GM21717 (cell line): Measurements from ENCODE around the gene ACIN1.

Experiments used
- ATAC-seq: cut with Tn5 transposase; IDR thresholded peaks from one replicate; pipeline ENCODE4 v1.9.1; 2021; ENCODE audit warnings: mild to moderate bottlenecking, moderate library complexity; ENCODE audit not compliant: unreplicated experiment

ACIN1 gene

GRCh38 chr14:23062002-23062401 is 32.9 kb downstream of the ACIN1 start:
- no peak for ATAC-seq

GRCh38 chr14:23060536-23061260 is 34.2 kb downstream of the ACIN1 start:
- ATAC-seq, result no peak

DNA sequence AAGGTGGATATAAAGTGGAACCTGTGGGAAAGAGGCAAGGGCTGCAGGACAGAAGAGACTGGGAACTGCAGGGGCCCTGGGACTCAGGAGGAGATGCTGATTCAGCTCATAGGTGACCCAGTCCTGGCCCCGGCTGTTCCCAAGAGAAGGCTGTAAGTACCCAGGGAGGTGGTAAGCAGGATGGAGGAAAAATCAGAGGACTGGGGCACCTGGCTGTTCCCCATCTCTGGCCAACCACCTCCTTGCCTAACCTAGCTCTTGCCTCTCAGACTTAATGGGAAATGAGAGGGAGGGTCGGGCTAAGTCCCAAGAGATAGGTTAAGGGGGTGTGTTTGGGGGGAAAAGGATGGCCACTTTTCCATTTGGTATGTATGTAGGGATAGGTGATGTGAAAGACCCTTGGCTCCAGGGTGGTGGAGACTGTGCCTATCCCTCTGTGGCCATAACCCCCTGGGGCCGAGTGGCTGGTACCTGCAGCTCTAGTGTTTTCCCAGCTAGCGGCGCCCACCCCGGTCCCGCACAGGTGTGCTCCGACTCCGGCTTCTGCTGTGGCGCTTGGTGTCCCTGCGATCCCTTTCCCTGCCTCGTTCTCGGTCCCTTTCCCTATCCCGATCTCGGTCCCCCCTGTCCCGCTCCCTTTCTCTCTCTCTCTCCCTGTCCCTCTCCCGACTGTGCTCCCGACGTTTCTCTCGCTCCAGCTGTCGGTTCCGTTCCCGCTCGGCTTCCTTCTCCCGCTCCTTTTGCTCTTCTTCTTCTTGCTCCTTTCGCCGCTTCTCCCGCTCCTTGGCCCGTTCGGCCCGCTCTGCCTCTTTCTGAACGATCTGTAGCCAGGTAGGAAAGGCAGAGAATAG is 36.1 kb downstream of the ACIN1 start:
- no peak for ATAC-seq

- ATAC-seq, result peak; percentile 62
Observed at GRCh38 chr14:23057757-23058653, 36.9 kb downstream of the ACIN1 start.

GRCh38 chr14:23056956-23057756 is 37.8 kb downstream of the ACIN1 start, which contains the start of gene CDH24:
Gene CDH24, minus strand, starts transcription at chr14:23057520. Its CDS starts 1,787 bp downstream, at chr14:23055733.
- ATAC-seq, result no peak

DNA sequence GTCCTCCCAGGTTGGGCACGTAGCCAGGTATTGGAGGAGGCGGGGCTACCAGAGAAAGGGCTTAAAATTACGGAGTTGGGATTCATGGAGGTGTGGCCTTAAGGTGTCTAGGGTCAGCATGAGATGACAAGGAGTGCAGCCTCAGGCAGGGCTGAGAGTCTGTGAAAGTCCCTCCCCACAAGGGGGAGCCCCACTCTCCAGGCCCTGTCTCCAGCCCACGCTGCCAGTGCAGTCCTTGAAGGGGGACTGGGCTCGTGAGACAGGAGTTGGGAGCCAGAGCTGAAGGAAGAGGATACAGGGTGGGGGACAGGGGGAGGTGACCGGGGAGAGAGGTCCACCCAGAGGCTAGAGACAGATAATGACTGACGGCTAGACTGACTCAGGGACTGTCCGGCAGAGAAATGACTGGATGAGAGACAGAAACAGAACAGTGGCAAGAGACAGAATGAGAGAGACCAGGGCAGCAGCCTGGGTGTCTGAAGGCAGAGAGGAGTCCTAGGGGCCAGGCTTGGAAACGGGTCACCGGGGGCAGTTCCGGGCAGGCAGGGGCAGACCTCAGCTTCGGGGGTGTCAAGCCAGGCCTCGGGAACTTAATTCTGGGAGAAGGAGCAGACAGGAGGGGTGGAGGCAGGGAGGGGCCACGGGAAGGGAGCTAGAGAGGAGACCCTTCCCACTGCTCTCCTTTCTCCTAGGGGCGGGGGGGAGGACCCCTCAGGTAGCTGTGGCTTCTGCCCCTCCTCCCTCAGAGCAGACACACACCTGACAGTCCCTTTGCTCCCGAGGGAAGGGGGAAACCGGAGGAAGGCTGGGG is 38.6 kb downstream of the ACIN1 start:
- ATAC-seq, result peak; percentile 58

GRCh38 chr14:23055621-23056144 is 39.3 kb downstream of the ACIN1 start:
- no peak for ATAC-seq

- no peak for ATAC-seq
Observed at GRCh38 chr14:23055147-23055550, 39.8 kb downstream of the ACIN1 start.

DNA sequence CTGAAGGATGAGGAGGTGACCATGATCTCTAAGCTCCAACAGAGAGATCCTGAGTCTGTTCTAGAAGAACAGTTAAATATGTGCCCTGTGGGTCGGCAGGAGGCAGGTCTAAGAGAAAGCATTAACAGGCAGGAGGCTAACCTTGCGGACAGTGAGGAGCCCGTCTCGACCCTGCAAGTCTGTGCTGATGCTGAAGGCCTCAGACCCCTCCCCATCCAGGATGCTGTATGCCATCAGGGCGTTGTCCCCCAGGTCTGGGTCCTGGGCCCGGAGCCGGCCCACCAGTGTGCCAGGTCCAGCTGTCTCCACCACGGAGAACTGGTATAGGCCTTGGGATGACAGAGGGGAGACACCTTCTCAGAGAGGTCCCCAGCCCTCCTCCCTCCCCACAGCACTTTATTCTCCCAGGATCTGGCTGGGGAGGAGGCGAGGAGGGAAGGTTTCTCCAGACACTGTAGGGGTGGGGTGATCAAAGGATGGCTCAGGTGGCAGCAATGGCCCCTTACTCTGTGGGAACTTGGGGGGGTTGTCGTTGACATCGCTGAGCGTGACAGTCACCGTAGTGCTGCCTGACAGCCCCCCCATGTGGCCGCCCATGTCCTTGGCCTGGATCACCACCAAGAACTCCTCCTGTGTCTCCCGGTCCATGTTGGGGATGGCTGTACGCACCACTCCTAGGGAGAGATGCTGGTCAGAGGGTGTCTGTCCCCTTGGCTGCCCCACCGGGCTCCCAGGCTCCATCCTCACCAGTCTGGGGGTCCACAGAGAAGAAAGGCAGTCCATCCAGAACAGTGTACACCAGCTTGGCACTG is 40.7 kb downstream of the ACIN1 start:
- ATAC-seq, result no peak

GRCh38 chr14:23053426-23053825 is 41.5 kb downstream of the ACIN1 start:
- ATAC-seq, result no peak

- no peak for ATAC-seq
Observed at GRCh38 chr14:23052671-23053070, 42.3 kb downstream of the ACIN1 start.

DNA sequence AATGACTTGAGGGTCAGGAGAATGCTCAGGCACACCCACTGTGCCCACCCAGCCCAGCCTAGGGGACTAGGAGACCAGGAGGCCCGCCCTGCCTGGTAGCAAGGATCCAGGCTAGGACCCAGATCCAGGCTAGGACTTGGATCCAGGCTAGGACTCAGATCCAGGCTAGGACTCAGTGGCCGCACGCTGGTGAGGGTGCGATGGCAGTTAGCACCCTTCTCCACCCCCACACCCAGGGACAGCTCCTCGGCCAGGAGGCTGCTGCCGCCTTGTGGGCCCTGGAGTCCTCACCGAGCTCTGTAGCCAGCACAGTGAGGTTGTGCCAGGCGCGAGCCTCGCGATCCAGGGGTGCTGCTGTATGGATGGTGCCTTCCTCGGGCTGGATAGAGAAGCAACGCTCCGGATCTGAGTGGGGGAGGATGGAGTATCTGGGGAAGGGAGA is 42.7 kb downstream of the ACIN1 start:
- no peak for ATAC-seq

GRCh38 chr14:23051141-23052057 is 43.5 kb downstream of the ACIN1 start:
- ATAC-seq, result no peak

DNA sequence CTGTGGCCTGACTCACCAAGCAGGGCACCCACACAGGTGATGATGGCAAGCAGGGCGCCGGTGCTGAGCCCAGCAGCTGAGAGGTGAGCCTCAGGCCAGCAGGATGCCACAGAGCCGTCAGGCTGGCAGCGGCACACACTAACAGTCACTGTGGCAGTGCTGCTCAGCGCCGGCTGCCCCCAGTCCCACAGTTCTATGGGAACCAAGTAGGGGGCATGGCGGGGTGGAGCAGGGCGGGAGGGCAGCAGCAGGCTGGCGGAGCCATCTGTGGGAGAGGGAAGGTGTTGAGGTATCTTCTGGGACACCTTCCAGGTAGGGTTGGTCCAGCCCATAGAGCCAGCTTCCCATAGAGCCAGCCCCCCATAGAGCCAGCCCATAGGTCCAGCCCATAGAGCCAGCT is 45.9 kb downstream of the ACIN1 start:
- ATAC-seq, result no peak

DNA sequence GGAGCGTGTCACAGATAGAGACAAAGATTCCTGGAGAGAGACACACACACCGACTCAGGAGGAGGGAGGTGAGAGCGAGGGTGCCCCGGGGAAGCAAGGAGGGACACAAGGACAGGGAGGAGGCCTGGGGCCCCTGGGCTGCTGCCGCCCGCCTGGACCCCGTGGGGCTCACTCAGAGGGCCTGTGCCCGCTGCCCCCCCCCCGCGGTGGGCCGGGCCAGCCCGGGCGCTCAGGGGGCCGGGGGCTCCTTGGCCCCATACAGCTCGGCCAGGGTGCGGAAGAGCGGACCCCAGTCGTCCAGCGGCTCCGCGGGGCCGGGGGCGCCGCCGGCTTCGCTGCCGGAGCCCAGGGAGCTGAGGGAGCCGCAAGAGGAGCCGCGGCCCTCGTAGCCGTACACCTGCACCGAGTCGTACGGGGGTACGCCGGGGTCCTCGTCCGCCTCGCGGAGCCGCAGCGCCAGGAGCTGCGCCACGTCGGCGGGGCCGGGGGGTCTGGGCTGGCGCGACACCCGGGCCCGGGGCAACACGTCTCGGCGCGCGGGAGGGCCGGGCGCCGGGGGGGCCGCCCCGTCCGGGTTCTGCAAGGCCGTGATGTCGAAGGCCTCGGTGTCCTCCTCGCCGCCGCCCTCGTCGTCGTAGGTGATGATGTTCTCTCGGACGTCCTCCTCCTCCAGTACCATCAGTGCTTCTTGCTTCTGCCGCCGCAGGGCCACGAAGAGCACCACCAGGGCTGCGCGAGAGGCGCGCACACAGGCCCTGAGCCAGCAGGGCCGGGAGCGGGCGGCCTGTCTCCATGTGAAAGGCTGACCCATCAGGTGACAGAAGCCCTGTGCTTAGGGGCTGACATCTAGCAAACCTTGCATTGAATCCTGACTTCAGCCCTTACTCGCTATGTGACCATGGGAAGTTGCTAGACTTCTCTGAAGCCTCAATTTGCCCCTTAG is 46.9 kb downstream of the ACIN1 start:
- ATAC-seq, result no peak

GRCh38 chr14:23047034-23047634 is 47.8 kb downstream of the ACIN1 start:
- no peak for ATAC-seq
